Esophagus (tissue), 2 donors: ENCODE measurements around the gene FNBP1. TPM values are rescaled to one million over a fixed set of nuclear protein-coding genes. Genes with fewer than 3 reads are reported as not detected.

ENCODE experiments used
- H3K27ac ChIP-seq, 2 donors: one replicate each; pipeline ENCODE4 v1.5.1; 2013; ENCODE audit warnings: low read depth in 2 of 2, mild to moderate bottlenecking in 2 of 2, inconsistent platforms in 1 of 2, low read length in 1 of 2, moderate library complexity in 1 of 2
- H3K27me3 ChIP-seq, 2 donors: one replicate each; pipeline ENCODE4 v1.6.1; 2013; ENCODE audit warnings: low read length in 2 of 2, control low read depth in 1 of 2, mild to moderate bottlenecking in 1 of 2; ENCODE audit not compliant: insufficient read depth in 2 of 2, control insufficient read depth in 1 of 2
- H3K36me3 ChIP-seq, 2 donors: one replicate each; pipeline ENCODE4 v1.6.1; 2013; ENCODE audit warnings: low read length in 1 of 2; ENCODE audit not compliant: control insufficient read depth in 2 of 2, insufficient read depth in 2 of 2
- H3K4me1 ChIP-seq, 2 donors: one replicate each; pipeline ENCODE4 v1.6.1; 2013; ENCODE audit warnings: low read length in 1 of 2; ENCODE audit not compliant: control insufficient read depth in 2 of 2, insufficient read depth in 2 of 2
- H3K4me3 ChIP-seq, 2 donors: one replicate each; pipeline ENCODE4 v1.5.1; 2013; ENCODE audit warnings: low read length in 2 of 2, mild to moderate bottlenecking in 2 of 2, low read depth in 1 of 2, moderate library complexity in 1 of 2
- H3K9me3 ChIP-seq, 2 donors: one replicate each; pipeline ENCODE4 v1.6.1; 2013; ENCODE audit warnings: mild to moderate bottlenecking in 2 of 2, low read depth in 1 of 2, low read length in 1 of 2, moderate library complexity in 1 of 2; ENCODE audit not compliant: control insufficient read depth in 2 of 2, insufficient read depth in 1 of 2
- WGBS, 2 donors: extraction: QIAGEN DNeasy Blood & Tissue Kit; methylation state at CpG; one replicate each; pipeline ENCODE4 v1.1.7; 2013; 5-methylcytosine and 5-hydroxymethylcytosine counted together
- polyA plus RNA-seq, 2 donors: library from polyadenylated mRNA; stranded (reverse); fragments of 200-250 nt; gene quantifications; one replicate each; pipeline ENCODE4 v1.2.3, GENCODE V29; 2013
- donor health status: healthy with polysubstance abuse.
- donor health status: Bipolar disorder and iron deficiency.

The FNBP1 gene
- polyA plus RNA-seq, 2 donors: 16.1 to 19.1 TPM

DNA sequence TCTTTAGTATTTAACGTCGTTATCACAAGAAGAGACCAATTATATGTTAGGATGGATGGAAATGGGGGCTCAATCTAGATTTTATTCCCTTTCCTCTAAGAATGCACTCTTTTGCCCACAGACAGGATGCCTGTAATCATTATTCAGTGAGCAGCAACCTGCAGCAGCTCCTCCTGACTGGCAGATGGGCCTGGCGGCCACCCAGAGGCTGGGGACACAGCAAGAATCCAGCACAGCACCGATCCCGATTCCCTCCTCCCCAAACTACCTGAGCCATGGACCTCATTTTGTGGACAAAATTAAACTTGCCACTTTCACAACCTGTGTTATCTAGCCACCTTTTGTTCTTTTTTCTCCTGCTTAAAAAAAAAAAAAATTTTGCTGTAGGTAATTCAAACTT is 106.8 kb downstream of the FNBP1 start:
- H3K27ac ChIP-seq: no peak overlapping the region
- no peaks in the 10 kb centered on the region for H3K9me3 ChIP-seq
- no peaks in the 10 kb centered on the region for H3K36me3 ChIP-seq
- H3K27me3 ChIP-seq: no peaks in the 10 kb centered on the region
- WGBS, 2 donors: 64 to 78% methylated on average over 5 of the region's 5 CpGs
- H3K4me3 ChIP-seq: no peak overlapping the region
- H3K4me1 ChIP-seq: no peaks in the 10 kb centered on the region

DNA sequence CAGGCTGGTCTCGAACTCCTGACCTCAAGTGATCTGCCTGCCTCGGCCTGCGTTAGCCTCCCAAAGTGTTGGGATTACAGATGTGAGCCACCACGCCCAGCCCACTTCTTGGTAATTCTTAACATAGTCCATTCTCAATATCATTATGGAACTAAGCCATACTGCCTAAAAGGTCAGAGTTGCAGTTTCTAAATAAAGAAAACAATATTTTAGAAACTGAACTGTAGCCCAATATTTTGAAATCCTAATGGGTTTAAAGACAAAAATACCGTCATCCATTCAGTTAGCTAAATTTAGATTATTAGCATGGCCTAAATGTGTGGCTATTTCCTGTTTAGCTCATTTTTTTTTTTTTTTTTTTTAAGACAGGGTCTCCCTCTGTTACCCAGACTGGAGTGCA is 108.2 kb downstream of the FNBP1 start:
- Histone ChIP-seq H3K27me3 (no peaks in the 10 kb centered on the region), H3K27ac (peak overlapping the region in 1 of 2 donors; percentile 42), H3K4me1 (no peaks in the 10 kb centered on the region), H3K9me3 (no peaks in the 10 kb centered on the region), H3K36me3 (no peaks in the 10 kb centered on the region), H3K4me3 (no peak overlapping the region)
- WGBS, 2 donors: 60 to 63% methylated on average over 5 of the region's 5 CpGs

DNA sequence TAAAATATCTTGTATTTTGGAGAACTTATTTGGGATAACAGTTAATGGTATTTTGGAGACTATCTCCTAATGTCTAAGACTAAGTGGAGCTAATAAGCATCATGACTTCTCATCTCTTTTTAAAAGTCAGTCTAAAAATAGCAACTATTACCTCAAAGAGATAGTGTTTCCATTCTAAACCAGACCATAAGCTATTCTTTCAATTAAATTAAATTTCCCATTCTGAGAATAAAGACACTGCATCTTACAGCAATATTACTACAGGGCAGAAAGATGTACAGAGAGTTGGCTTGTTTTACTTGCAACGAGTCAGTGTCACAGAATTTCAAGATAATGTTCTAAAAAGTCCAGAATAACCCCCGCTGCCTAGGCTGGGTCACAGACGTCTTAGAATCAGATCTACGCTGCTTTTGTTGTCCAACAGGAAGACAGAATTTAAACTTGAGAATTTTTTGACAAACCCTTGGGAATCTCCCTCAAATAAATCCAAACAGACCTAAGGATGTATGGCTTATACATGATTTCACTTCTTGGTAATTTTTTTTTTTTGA is 108.9 kb downstream of the FNBP1 start:
- Histone ChIP-seq H3K27me3 (no peaks in the 10 kb centered on the region), H3K4me1 (no peaks in the 10 kb centered on the region), H3K27ac (no peak overlapping the region), H3K4me3 (no peak overlapping the region), H3K9me3 (no peaks in the 10 kb centered on the region), H3K36me3 (no peaks in the 10 kb centered on the region)
- WGBS, 2 donors: 61 to 62% methylated on average over 4 of the region's 4 CpGs

DNA sequence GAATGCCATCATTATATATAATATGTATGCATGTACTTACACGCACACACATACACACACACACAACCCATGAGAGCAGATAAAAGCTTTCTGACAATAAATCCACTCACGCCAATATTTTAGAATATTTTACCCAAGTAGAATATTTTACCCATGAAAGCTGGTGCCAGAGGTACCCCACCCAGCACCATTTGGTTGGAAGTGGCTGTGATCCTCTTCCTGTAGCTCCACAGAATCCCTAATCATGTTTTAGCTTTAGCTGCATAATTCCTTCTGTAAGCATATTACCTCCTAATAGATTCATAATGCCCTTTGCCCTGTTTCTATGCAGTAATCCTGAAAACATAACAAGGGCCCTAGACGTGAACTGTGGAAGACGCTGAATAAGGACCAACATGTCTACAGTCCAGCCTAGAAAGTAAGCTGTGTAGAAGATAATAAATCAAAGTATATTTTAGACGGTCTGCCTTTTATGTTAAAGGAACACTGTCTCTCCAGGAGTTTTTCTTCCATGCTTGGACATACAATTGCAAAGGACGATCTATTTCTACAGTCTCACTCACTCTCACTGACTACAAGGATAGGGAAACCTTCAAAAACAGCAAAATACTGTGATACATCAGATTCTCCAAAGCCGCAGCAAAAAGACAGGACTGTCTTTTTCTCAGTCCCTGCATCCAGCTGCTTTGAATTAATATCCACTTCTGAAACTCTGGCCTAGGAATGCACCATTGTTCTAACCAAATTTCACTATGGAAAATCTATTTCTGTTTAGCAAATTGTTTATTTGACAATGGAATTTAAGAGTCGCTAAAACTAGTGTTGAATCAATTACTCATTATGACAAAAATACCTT is 109.6 kb downstream of the FNBP1 start:
- no peaks in the 10 kb centered on the region for H3K36me3 ChIP-seq
- H3K27ac ChIP-seq: peak overlapping the region in 1 of 2 donors; percentile 72
- H3K4me1 ChIP-seq: no peaks in the 10 kb centered on the region

DNA sequence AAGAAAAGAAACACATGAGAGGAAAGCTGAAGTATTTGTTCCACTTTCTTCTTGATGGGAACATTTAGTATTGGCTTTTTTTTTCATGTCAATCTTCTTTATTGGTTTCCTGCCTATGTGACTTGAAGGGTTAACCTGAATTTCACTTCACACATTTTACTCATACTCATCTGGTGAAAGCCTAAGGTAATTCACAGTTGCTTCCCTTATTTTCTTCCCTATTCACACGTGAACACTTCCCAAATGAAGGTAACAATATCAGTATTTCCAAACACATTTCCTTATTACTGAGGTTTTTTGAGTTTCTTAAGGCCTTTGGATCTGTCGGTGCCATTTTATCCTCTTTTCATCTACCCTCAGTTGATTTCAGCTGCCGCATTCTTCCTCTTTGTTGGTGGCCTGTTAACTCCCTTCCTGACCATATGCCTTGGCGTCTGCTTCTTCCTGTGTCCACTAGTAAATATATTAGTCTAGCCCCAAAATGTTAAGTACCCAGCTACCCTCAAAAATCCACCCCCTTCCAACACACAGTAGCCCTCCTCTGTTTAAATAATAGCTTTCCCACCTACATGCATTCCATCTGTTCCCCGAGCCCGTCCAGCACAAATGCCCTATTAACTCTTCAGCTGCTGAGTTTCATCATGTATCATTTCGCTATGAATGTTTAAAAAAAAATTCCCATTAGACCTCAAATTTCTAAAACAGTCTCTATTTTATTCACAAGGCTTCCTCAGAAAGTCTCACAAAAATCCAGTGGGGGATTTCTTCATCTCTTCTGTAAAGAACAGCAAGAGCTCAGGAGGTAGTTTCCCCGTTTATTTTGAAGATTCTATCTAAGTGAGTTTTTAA is 110.5 kb downstream of the FNBP1 start:
- H3K4me3 ChIP-seq: no peak overlapping the region
- WGBS, 2 donors: 38 to 40% methylated on average over 8 of the region's 8 CpGs
- no peaks in the 10 kb centered on the region for H3K4me1 ChIP-seq
- peak overlapping the region; percentile 58 to 65 for H3K27ac ChIP-seq
- no peaks in the 10 kb centered on the region for H3K9me3 ChIP-seq
- H3K27me3 ChIP-seq: no peaks in the 10 kb centered on the region
- H3K36me3 ChIP-seq: no peaks in the 10 kb centered on the region

More for the DNA sequence above, 109.6 kb downstream of the FNBP1 start:
- WGBS, 2 donors: 56 to 62% methylated on average over 8 of the region's 8 CpGs
- Histone ChIP-seq H3K9me3 (no peaks in the 10 kb centered on the region), H3K4me3 (no peak overlapping the region), H3K27me3 (no peaks in the 10 kb centered on the region)

DNA sequence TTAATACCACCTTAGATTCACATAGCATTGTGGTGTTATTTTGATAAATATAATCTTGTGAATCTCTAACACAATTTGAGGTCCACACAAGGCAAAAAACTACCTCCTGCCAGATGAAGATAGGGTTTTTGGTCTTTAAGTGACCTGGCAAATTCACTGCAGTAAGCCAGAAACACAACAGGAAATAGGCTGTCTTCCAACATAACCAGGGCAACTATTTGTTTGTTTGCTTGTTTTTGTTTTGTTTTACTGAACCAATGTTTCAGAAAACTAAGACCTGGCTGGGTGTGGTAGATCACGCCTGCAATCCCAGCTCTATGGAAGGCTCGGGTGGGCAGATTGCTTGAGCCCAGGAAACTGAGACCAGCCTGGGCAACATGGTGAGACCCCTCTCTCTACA is 112.2 kb downstream of the FNBP1 start:
- Histone ChIP-seq H3K27me3 (no peaks in the 10 kb centered on the region), H3K4me1 (no peaks in the 10 kb centered on the region), H3K9me3 (no peaks in the 10 kb centered on the region), H3K36me3 (peaks cover 0 to 3% of the 10 kb centered on the region in 2 donors), H3K4me3 (no peak overlapping the region), H3K27ac (peak overlapping the region; percentile 3 to 29)
- 84 to 88% methylated on average over 2 of the region's 2 CpGs for WGBS, 2 donors

DNA sequence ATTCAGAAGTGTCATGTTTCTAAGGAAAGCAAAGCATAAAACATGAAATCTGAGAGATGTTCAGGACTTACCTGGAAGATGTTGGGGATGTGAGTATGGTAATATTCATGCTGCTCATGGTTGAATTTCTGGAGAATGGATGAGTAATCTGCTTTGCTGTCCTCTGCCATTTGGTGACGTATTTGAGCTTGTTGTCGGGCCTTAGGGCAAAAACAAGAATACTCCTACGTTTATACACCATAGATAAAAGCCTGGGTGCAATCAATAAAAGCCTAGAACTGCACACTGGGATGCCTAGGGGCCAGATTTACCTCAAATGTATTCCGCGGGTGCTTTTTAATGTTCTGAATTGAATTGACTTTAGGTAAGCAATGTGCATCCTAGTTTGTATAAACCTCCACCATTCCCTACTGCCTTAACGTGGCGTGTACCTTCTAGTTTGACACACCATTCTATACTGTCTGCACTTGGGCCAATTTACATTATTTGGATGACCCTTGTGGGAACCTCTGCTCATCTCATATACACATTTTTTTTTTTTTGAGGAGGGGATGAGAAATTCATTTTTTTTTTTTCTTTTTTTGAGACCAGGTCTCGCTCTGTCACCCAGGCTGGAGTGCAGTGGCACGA is 113.4 kb downstream of the FNBP1 start:
- H3K9me3 ChIP-seq: no peaks in the 10 kb centered on the region
- H3K27me3 ChIP-seq: no peaks in the 10 kb centered on the region
- 76 to 78% methylated on average over 9 of the region's 9 CpGs for WGBS, 2 donors
- H3K27ac ChIP-seq: no peak overlapping the region
- H3K36me3 ChIP-seq: peaks cover 0 to 4% of the 10 kb centered on the region in 2 donors
- no peaks in the 10 kb centered on the region for H3K4me1 ChIP-seq
- no peak overlapping the region for H3K4me3 ChIP-seq

DNA sequence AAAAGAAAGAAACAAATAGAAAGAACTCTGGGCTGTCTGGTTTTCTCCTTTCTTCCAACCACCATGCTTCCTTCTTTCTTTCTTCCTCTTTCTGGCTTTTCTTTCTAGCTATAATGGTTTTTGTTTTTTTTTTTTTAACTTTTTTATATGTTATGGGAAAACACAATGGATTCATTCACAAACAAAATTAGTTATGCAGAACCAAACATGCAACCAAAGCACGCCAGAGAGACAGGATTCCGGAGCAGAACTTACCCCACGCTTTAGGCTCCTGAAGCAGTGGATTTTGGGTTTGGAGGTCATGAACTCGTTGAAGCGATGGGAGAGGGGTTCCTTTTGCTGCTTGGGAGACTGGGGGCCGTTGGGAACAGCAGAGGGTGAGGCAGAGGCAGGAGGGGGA is 119.4 kb downstream of the FNBP1 start:
- Histone ChIP-seq H3K36me3 (peaks cover 0 to 9% of the 10 kb centered on the region in 2 donors), H3K9me3 (no peaks in the 10 kb centered on the region), H3K4me3 (no peak overlapping the region), H3K4me1 (no peaks in the 10 kb centered on the region), H3K27ac (no peak overlapping the region), H3K27me3 (no peaks in the 10 kb centered on the region)
- WGBS, 2 donors: 74 to 82% methylated on average over 6 of the region's 6 CpGs

DNA sequence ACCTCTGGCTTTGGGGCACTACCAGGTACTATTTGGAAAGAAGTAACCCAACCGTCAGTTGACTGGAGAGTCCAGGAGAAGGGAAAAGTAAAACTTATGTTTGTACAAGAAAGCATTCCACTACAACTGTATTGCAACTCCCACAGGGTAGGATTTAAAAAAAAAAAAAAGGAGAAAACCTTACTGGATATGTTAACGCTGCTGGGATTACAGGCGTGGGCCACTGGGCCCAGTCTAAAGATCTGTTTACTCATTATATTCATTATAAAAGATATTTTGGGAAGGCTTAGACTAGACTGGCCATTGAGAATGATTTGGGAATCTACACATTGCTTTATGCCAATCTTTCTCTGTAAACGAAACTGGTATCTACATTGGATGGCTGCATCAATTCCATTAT is 121.1 kb downstream of the FNBP1 start:
- H3K4me1 ChIP-seq: no peaks in the 10 kb centered on the region
- H3K9me3 ChIP-seq: no peaks in the 10 kb centered on the region
- peaks cover 0 to 9% of the 10 kb centered on the region in 2 donors for H3K36me3 ChIP-seq
- WGBS, 2 donors: 76 to 90% methylated on average over 4 of the region's 4 CpGs
- H3K27me3 ChIP-seq: no peaks in the 10 kb centered on the region
- no peak overlapping the region for H3K4me3 ChIP-seq
- no peak overlapping the region for H3K27ac ChIP-seq
